Suppressor macrophage treated with lipopolysaccharide for 1 hour (primary cell): ENCODE measurements around the gene GH2.

Source experiments
- DNase-seq, 3 donors: peaks; one replicate each; pipeline ENCODE4 v3.0.0-alpha.2; 2020 to 2022

The GH2 gene

GRCh38 chr17:63838631-63839171 is 43.0 kb downstream of the GH2 start:
- no peak for DNase-seq

GRCh38 chr17:63837962-63838600 is 43.7 kb downstream of the GH2 start:
- DNase-seq: no peak

GRCh38 chr17:63837480-63837879 is 44.3 kb downstream of the GH2 start:
- DNase-seq: no peak

GRCh38 chr17:63836811-63837210 is 44.9 kb downstream of the GH2 start:
- no peak for DNase-seq

- no peak for DNase-seq
These were observed 46.5 kb downstream of the GH2 start for GRCh38 chr17:63835167-63835720.

GRCh38 chr17:63834431-63835166 is 47.1 kb downstream of the GH2 start:
- DNase-seq: peak; percentile 78 to 85 (median 83)

- DNase-seq: no peak
These were observed 47.9 kb downstream of the GH2 start for GRCh38 chr17:63833741-63834373.

GRCh38 chr17:63833026-63833740 is 48.6 kb downstream of the GH2 start:
- no peak for DNase-seq

GRCh38 chr17:63832455-63832854 is 49.3 kb downstream of the GH2 start:
- DNase-seq: no peak

GRCh38 chr17:63832014-63832413 is 49.7 kb downstream of the GH2 start:
- DNase-seq: no peak

GRCh38 chr17:63831505-63831904 is 50.2 kb downstream of the GH2 start:
- no peak for DNase-seq

GRCh38 chr17:63830904-63831491 is 50.7 kb downstream of the GH2 start:
- no peak for DNase-seq

GRCh38 chr17:63830278-63830677 is 51.5 kb downstream of the GH2 start:
- DNase-seq: no peak
